Neuron (in vitro differentiated cells): ENCODE measurements around the gene STK4.

Source experiments
- H2AFZ ChIP-seq: one replicate; pipeline ENCODE4 v1.6.1; 2013; ENCODE audit warnings: low read depth, mild to moderate bottlenecking, inconsistent platforms, low read length, moderate library complexity
- H3K27me3 ChIP-seq: one replicate; pipeline ENCODE4 v1.6.1; 2013; ENCODE audit warnings: low read length; ENCODE audit not compliant: insufficient read depth
- H3K36me3 ChIP-seq: one replicate; pipeline ENCODE4 v1.6.1; 2013; ENCODE audit warnings: low read length; ENCODE audit not compliant: insufficient read depth
- H3K4me1 ChIP-seq: one replicate; pipeline ENCODE4 v1.6.1; 2013; ENCODE audit warnings: low read length; ENCODE audit not compliant: insufficient read depth
- H3K4me3 ChIP-seq: 2 replicates; pipeline ENCODE4 v1.5.1; 2013; ENCODE audit warnings: mild to moderate bottlenecking, low read length, moderate library complexity
- H3K9me3 ChIP-seq: one replicate; pipeline ENCODE4 v1.6.1; 2013; ENCODE audit warnings: low read length

Gene STK4

GRCh38 chr20:44973053-44973452 is 6.7 kb downstream of the STK4 start:
- Histone ChIP-seq H2AFZ (no peak overlapping the region), H3K36me3 (peaks cover 47% of the 10 kb centered on the region), H3K4me1 (no peaks in the 10 kb centered on the region), H3K9me3 (no peaks in the 10 kb centered on the region), H3K27me3 (no peaks in the 10 kb centered on the region), H3K4me3 (no peak overlapping the region)

GRCh38 chr20:44976698-44977097 is 10.4 kb downstream of the STK4 start:
- peaks cover 61% of the 10 kb centered on the region for H3K36me3 ChIP-seq
- H3K9me3 ChIP-seq, result no peaks in the 10 kb centered on the region
- no peaks in the 10 kb centered on the region for H3K27me3 ChIP-seq
- no peaks in the 10 kb centered on the region for H3K4me1 ChIP-seq
- no peak overlapping the region for H2AFZ ChIP-seq
- no peak overlapping the region for H3K4me3 ChIP-seq

- Histone ChIP-seq H3K27me3 (no peaks in the 10 kb centered on the region), H3K36me3 (peaks cover 61% of the 10 kb centered on the region), H2AFZ (no peak overlapping the region), H3K4me3 (no peak overlapping the region), H3K4me1 (no peaks in the 10 kb centered on the region), H3K9me3 (no peaks in the 10 kb centered on the region)
Observed at GRCh38 chr20:44979090-44979621, 12.8 kb downstream of the STK4 start.

GRCh38 chr20:44981736-44982406 is 15.6 kb downstream of the STK4 start:
- Histone ChIP-seq H2AFZ (no peak overlapping the region), H3K4me1 (no peaks in the 10 kb centered on the region), H3K4me3 (no peak overlapping the region), H3K27me3 (no peaks in the 10 kb centered on the region), H3K36me3 (peaks cover 55% of the 10 kb centered on the region), H3K9me3 (no peaks in the 10 kb centered on the region)

- Histone ChIP-seq H3K36me3 (peaks cover 56% of the 10 kb centered on the region), H2AFZ (no peak overlapping the region), H3K4me3 (no peak overlapping the region), H3K4me1 (no peaks in the 10 kb centered on the region), H3K27me3 (no peaks in the 10 kb centered on the region), H3K9me3 (no peaks in the 10 kb centered on the region)
Observed at GRCh38 chr20:44983093-44983674, 16.9 kb downstream of the STK4 start.

- H3K27me3 ChIP-seq, result no peaks in the 10 kb centered on the region
- H3K9me3 ChIP-seq, result no peaks in the 10 kb centered on the region
- no peak overlapping the region for H3K4me3 ChIP-seq
- no peaks in the 10 kb centered on the region for H3K4me1 ChIP-seq
- peaks cover 32% of the 10 kb centered on the region for H3K36me3 ChIP-seq
- no peak overlapping the region for H2AFZ ChIP-seq
Observed at GRCh38 chr20:44988631-44989171, 22.4 kb downstream of the STK4 start.

GRCh38 chr20:44990425-44990824 is 24.1 kb downstream of the STK4 start:
- peaks cover 27% of the 10 kb centered on the region for H3K36me3 ChIP-seq

GRCh38 chr20:44990957-44991356 is 24.6 kb downstream of the STK4 start:
- no peaks in the 10 kb centered on the region for H3K27me3 ChIP-seq
- H3K4me3 ChIP-seq, result no peak overlapping the region
- no peaks in the 10 kb centered on the region for H3K9me3 ChIP-seq
- peaks cover 21% of the 10 kb centered on the region for H3K36me3 ChIP-seq
- H2AFZ ChIP-seq, result no peak overlapping the region
- H3K4me1 ChIP-seq, result no peaks in the 10 kb centered on the region

More at GRCh38 chr20:44990425-44990824, 24.1 kb downstream of the STK4 start:
- Histone ChIP-seq H3K9me3 (no peaks in the 10 kb centered on the region), H3K4me1 (no peaks in the 10 kb centered on the region), H2AFZ (no peak overlapping the region), H3K27me3 (no peaks in the 10 kb centered on the region), H3K4me3 (no peak overlapping the region)

GRCh38 chr20:44993343-44993742 is 27.0 kb downstream of the STK4 start:
- no peak overlapping the region for H2AFZ ChIP-seq
- H3K27me3 ChIP-seq, result no peaks in the 10 kb centered on the region
- H3K4me3 ChIP-seq, result no peak overlapping the region
- H3K36me3 ChIP-seq, result peaks cover 26% of the 10 kb centered on the region
- no peaks in the 10 kb centered on the region for H3K9me3 ChIP-seq
- H3K4me1 ChIP-seq, result no peaks in the 10 kb centered on the region

- Histone ChIP-seq H2AFZ (no peak overlapping the region), H3K4me3 (no peak overlapping the region), H3K27me3 (no peaks in the 10 kb centered on the region), H3K4me1 (no peaks in the 10 kb centered on the region), H3K36me3 (peaks cover 50% of the 10 kb centered on the region), H3K9me3 (no peaks in the 10 kb centered on the region)
Observed at GRCh38 chr20:44997171-44997570, 30.9 kb downstream of the STK4 start.

- Histone ChIP-seq H2AFZ (no peak overlapping the region), H3K9me3 (no peaks in the 10 kb centered on the region), H3K27me3 (no peaks in the 10 kb centered on the region), H3K36me3 (peaks cover 52% of the 10 kb centered on the region), H3K4me3 (no peak overlapping the region), H3K4me1 (no peaks in the 10 kb centered on the region)
Observed at GRCh38 chr20:44997668-44998067, 31.4 kb downstream of the STK4 start.

GRCh38 chr20:45008521-45009049 is 42.3 kb downstream of the STK4 start:
- H3K27me3 ChIP-seq, result no peaks in the 10 kb centered on the region
- no peaks in the 10 kb centered on the region for H3K9me3 ChIP-seq
- H3K4me3 ChIP-seq, result no peak overlapping the region
- H3K36me3 ChIP-seq, result peaks cover 7% of the 10 kb centered on the region
- H3K4me1 ChIP-seq, result no peaks in the 10 kb centered on the region
- no peak overlapping the region for H2AFZ ChIP-seq

- no peaks in the 10 kb centered on the region for H3K9me3 ChIP-seq
- H2AFZ ChIP-seq, result no peak overlapping the region
- peaks cover 7% of the 10 kb centered on the region for H3K36me3 ChIP-seq
- H3K4me1 ChIP-seq, result no peaks in the 10 kb centered on the region
- no peak overlapping the region for H3K4me3 ChIP-seq
- no peaks in the 10 kb centered on the region for H3K27me3 ChIP-seq
Observed at GRCh38 chr20:45010399-45010828, 44.1 kb downstream of the STK4 start.
